Right lung (tissue), 5 donors: ENCODE data around the gene DDX24. TPM values are rescaled to one million over a fixed set of nuclear protein-coding genes. Genes with fewer than 3 reads are reported as not detected.
"Not testable (repeated sequence)": the region's sequence is repeated elsewhere in the genome, so short reads cannot be mapped to it uniquely, and the experiment has no call there.

Source experiments
- DNase-seq, 2 donors: peaks; one replicate each; pipeline ENCODE4 v3.0.0-alpha.2; 2013
- polyA plus RNA-seq, 5 donors: library from polyadenylated mRNA; unstranded; fragments of 120-200 nt; gene quantifications; one replicate each; pipeline versions ENCODE4 v1.2.1 to v1.2.3, GENCODE V29; 2013; ENCODE audit warnings: inconsistent platforms in 1 of 5, low replicate concordance in 1 of 5; ENCODE audit not compliant: insufficient read length in 5 of 5, insufficient read depth in 1 of 5

DDX24 gene
- polyA plus RNA-seq, 5 donors, result 129 to 148 (median 139) TPM

GRCh38 chr14:94089479-94089878 lies 8.5 kb upstream of the DDX24 start:
- DNase-seq, result no peak

GRCh38 chr14:94088516-94088915 lies 7.5 kb upstream of the DDX24 start:
- DNase-seq, result no peak

DNA sequence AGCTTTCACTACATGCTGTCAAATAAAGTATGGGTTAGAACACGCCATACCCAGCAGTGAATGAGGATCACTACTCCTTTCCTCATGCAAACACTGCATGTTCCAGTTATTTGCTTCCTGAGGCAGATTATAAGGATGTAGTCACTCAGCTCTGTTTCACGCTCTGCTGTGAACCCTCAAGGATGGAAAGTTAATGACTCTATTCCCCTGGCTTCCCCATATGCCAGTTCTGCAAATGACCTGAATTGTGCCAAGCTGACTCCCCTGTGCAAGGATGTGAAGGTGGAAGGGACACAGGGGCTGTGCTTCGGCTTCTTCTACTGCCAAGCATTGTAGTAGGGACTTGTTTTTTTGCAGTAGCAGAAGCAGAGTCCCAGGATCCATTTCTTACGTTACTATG lies 6.9 kb upstream of the DDX24 start:
- no peak for DNase-seq

DNA sequence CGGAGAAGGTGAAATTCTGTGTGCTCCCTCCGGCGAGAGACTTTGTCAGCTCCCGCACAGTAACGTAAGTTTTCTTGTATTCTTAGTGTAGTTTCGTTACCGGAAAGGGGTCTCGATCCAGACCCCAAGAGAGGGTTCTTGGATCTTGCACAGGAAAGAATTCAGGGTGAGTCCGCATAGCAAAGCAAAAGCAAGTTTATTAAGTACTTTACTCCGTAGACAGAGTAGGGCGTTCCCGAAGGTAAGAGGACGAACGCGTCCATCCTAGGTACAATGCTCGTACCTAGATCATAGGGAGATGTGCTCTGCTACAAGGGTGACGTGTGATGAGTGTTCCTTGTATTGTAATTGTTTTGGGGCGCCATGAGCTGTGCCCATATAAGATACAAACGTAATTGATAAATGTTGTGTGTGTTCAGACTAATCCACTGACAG lies 401 bp upstream of the DDX24 start:
- DNase-seq, result no peak

DNA sequence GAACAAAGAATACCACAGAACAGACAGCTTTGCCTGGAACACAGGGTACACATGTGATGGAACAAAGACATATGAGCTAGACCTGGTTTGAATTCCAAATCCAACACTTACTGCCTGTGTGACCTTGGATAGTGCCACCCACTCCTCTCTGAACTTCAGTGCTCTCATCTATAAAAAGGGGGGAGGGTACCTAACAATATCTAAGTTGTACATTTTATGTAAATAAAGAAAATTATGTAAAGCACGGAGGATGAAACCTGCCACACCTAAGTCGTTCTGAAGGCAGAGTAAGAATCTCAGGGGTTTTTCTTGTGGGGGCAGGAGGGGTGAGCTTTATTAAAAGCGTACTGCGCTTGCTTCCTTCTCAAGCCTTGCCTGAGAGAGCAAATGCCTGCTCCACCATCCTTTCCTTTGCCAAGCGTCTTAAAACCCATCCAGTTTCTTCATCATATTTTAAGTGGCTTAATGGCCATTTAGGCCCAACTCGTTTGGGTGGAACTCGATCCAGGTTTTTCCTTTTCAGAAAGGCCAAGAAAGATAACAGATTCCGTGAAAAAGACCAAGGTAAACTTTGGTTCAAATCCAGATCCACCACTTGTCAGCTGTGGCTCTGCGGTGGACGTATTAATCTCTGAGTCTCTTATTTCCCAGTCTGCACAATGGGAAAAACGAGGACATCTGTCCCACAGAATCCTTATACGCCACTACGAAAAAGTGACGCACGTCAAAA lies 946 bp downstream of the DDX24 start:
- DNase-seq, result peak in 1 of 2 donors; percentile 24

DNA sequence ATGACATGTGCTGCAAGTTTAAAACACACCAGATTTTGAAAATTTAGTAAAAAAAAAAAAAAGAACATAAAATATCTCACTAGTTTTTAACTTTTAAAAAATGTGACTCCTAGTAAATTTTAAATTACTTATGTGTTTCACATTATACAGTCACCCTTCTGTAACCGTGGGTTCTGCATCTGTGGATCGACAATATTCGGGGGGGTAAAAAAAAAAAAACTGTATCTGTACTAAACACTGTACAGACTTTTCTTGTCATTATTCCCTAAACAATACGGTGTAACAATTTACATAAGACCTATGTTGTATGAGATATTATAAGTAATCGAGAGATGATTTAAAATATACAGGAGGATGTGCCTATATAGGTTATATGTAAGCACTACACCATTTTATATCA lies 3.2 kb downstream of the DDX24 start:
- no peak for DNase-seq

DNA sequence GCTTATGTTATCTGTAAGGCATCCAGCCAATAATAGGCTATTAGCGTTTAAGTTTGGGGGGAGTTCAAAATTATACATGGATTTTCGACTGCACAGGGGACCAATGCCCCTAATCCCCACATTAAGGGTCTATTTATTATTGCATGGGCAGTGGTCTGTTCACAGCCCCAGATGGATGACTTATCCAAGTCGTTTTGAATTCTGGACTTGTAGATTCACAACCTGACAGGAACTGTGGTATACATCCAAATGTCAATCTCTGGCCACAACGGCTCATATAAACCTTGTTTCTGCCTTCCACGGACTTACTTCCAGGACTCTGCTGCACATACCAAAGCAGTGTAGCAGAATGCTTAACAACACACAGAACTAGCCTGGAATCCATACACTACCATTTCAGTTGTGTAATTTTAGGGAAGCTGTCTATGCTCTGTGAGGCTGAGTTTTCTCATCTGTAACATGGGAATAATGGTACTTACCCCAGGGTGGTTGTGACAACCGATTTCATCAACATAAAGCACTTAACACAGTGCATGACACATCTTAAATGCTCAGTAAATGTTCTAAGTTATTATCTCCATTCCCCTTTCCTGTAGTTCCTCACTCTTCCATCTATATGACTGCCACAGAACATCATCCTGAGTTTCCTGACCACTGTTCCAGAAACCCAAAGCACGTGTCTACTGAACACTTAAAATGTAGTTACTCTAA lies 3.7 kb downstream of the DDX24 start:
- no peak for DNase-seq

- no peak for DNase-seq
Measured at GRCh38 chr14:94075008-94075407, 6.0 kb downstream of the DDX24 start.

DNA sequence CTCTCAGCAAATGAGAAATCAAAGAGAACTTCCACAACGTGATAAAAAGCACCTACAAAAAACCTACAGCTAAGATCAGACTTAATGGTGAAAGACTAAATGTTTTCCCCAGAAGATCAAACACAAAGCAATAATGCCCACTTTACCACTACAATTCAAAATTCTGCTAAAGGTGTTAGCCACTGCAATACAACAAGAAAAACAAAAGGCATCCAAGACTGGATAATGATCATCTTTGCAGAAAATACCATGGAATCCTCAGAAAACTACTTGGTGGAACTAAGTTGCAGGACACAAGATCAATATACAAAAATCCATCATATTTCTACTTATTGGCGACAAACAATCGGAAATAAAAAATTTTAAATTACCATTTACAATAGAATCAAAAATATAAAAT lies 6.5 kb downstream of the DDX24 start:
- no peak for DNase-seq

- DNase-seq, result not testable (repeated sequence)
Measured at GRCh38 chr14:94072076-94072475, 8.9 kb downstream of the DDX24 start.

GRCh38 chr14:94066089-94066676 lies 14.8 kb downstream of the DDX24 start:
- DNase-seq, result no peak

GRCh38 chr14:94062344-94062940 lies 18.6 kb downstream of the DDX24 start:
- DNase-seq, result no peak

GRCh38 chr14:94059998-94060397 lies 21.0 kb downstream of the DDX24 start:
- DNase-seq, result no peak

GRCh38 chr14:94058674-94059138 lies 22.3 kb downstream of the DDX24 start:
- DNase-seq, result no peak

GRCh38 chr14:94058128-94058673 lies 22.8 kb downstream of the DDX24 start:
- DNase-seq, result no peak

DNA sequence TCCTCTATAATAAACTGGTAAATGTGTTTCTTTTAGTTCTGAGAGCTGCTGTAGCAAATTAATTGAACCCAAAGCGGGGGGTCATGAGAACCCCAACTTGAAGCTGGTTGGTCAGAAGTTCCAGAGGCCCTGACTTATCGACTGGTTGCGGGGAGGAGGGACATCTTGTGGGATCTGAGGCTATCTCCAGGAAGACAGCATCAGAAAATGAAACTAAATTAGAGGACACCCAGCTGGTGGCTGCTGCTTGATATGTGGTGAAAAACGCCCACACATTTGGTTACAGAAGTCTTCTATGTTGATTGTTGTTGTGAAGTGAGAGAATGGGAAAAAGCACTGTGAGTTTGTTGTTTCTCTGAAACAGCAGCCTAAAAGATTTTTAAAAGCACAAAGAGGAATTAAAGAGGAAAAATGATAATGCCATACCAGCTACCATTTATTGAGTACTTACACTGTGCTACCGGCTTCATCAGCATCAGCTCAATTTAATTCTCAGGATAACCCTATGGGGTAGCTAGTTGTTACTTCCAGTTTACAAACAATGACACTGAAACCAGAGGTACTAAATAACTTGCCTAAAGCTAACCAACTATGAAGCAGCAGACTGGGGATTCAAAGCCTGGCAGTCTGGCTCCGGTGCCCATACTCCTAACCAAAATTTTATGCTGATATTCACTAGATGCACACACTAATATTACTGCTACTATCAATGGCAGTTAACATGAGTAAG lies 24.3 kb downstream of the DDX24 start:
- no peak for DNase-seq

- DNase-seq, result no peak
Measured at GRCh38 chr14:94054936-94055335, 26.1 kb downstream of the DDX24 start.

GRCh38 chr14:94054401-94054800 lies 26.6 kb downstream of the DDX24 start:
- no peak for DNase-seq

GRCh38 chr14:94052662-94053061 lies 28.3 kb downstream of the DDX24 start:
- DNase-seq, result no peak

GRCh38 chr14:94052199-94052598 lies 28.8 kb downstream of the DDX24 start:
- no peak for DNase-seq

- DNase-seq, result no peak
Measured at GRCh38 chr14:94051779-94052178, 29.2 kb downstream of the DDX24 start.

- no peak for DNase-seq
Measured at GRCh38 chr14:94051115-94051514, 29.9 kb downstream of the DDX24 start.
